GM04503 (cell line): ENCODE data around the gene CCDC187.
"Not testable (repeated sequence)": the region's sequence is repeated elsewhere in the genome, so short reads cannot be mapped to it uniquely, and the experiment has no call there.

ENCODE experiments used
- DNase-seq: peaks from one replicate; pipeline ENCODE4 v3.0.0-alpha.2; 2012; ENCODE audit warnings: low read depth

Gene CCDC187

DNA sequence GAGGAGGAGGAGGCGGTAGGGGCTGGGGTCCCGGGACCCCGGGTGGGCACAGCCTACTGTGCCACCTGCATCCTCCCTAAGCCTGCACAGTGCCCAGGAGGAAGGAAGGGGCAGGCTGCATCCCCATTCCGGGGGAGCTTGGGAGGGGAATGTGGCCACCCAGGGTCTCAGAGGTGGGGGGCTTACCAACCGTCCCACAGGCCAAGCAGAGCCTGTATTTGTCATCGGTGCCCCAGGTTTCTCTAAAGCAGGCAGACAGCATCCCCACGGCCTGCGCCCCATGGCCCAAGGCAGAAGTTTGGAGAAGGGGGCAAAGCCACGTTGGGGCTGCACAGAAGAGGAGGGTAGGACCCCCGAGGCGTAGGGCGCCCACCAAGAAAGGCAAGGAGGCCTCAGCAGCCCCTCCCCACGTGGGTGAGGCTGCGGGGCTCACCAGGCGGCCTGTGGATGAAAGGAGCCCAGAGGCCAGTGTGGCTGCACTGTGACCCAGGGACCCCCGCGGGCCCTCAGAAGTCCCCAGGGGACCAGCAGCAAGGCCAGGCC lies 22.9 kb upstream of the CCDC187 start:
- DNase-seq: no peak

DNA sequence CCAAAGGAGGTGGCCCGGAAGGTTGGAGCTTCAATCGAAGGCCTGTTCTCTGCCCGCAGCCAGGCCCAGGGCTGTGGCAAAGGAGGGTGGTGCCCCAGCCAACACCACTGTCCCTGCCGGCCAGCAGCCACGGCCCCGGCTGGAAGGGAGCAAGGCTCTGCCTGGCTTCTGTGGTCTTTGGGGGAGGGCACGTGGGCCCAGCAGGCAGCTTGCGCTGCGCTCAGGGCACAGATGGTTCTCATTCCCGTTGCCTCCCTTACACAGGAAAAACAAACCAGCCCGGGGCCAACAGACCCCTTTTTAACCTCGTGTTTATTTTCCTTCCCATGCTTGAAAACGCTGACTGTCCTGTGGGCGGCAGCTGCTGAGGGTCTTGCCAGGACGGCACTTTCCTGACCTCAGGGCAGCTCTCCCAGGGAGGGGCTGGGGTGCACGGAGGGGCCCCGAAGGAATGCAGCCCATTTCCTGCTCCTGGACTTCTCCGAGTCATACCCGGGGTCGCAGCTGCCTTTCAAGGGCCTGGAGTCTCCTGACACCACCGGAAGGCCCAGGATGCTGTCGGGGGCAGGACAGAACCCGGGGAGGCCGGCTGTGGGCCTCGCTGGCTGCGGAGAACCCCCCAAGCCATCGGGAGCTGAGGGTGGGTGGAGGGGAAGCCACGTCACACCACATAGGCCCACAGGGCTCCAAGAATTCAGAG lies 22.3 kb upstream of the CCDC187 start:
- DNase-seq: peak; percentile 64

DNA sequence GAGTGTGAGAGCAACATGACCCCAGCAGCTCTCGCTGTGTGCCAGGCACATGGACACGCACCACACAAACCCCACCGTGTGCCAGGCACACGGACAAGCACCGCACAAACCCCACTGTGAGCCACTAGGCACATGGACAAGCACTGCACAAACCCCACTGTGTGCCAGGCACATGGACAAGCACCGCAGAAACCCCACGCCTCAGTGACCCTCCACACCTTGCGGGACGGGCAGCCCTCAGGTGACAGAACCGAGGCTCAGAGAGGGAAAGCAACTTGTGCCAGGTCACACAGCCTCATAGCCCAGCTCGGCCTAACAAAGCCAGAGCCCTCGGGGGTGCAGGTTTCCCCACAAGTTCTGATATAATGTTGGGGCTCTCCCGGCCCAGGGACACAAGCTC lies 21.5 kb upstream of the CCDC187 start:
- DNase-seq: no peak

DNA sequence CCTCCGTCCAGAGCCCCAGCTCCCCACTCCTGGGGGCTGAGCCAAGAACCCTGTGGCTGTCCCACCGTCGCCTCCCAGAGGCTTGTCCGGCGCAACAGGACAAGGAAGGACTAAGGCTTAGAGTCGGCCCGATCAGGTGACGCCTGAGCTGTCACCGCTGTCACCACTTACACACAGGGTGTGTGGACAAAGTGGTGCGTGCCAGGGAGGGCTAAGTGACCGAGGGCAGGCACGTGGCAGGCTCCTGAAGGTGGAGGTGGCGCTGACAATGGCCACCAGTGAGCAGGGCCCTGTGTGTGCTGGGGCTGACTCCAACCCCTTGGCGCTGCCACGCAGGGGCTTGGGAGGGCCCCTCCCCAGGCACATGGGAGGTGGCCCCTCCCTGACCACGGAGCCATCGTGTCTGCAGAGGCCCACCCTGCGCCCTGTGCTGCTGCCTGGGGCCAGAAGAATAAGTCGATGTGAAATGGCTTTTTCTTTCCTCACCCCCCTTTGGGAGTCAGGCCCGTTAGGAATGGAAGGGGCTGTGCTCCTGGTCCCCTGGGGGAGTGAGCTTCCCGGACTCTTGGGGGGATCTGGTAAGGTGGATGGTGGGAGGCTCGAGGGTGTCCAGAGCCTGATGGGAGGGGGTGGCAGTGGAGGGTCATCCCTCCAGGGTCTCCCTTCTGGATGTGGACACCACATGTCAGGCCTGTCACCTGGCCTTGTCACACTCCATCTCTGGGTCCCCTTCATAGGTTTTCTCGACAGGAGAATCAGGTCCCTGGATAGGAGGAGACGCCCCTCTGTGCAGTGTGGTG lies 20.8 kb upstream of the CCDC187 start:
- DNase-seq: no peak

DNA sequence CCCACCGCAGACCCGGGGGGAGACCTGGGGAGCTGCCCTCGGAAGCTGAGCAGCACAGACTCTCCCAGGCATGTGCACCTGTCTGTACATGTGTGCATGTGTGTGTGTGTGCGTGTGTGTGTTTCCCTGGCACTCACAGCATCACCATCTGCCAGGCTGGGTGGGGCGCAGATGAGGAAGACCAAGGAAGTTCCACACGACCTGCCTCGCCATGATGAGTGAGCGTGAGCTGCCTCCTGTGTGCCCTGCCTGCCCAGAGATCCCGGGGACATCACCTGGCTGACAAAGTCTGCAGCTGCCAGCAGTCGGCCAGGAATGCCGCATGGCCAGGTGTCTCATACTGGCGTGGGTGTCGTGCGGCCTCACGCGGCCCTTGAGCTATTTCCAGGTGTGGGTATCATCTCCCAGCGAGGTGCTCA lies 19.5 kb upstream of the CCDC187 start:
- DNase-seq: no peak

DNA sequence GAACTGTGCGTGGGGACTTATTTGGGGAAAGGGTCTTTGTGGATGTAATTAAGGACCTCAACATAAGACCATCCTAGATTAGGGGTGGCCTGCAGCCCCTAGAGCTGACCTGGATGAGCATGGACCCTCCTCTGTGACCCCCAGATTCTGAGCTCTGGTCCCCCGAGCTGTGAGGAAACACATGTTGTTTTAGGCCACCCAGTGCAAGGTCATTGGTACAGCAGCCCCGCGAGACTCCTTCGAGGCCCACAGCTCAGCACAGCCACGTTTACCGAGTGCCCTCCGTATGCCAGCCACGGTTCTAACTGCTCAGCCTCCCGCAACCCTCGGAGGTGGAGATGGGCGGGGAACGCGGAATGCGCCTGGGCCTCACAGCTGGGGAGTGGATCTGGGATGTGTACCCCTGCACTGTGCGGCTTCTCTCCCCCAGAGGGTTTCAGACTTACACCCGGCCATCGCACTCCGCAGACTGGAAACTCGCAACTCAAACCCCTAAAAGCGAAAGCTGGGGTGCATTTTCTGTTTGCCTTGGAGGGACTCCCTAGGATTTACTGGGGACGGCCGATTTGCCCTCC lies 18.9 kb upstream of the CCDC187 start:
- DNase-seq: no peak

DNA sequence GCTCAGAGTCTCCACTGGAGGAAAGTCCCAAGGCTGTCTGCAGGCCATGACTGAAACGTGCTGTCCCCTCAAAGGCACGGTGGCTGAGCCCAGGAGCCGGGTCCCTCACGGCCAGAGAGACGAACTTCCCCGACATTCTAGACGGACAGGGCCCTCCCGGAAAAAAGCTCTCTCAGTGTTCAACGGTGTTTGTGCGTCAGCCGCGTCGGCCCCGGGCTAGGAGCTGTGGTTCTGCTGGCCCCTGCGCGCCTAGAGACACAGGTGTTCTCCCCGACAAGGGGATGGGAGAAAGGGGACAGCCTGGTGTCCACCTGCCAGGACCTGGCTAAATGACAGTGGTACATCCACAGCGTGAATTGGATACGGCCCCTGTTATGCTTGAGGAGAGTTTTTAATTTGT lies 17.7 kb upstream of the CCDC187 start:
- no peak for DNase-seq

DNA sequence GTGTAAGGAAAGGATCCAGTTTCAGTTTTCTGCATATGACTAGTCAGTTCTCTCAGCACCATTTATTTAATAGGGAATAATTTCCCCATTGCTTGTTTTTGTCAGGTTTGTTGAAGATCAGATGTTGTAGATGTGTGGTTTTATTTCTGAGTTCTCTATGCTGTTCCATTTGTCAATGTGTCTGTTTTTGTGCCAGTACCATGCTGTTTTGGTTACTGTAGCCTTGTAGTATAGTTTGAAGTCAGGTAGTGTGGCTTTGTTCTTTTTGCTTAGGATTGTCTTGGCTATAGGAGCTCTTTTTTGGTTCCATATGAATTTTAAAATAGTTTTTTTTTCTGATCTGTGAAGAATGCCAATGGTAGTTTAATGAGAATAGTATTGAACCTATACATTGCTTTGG lies 17.1 kb upstream of the CCDC187 start:
- DNase-seq: not testable (repeated sequence)

DNA sequence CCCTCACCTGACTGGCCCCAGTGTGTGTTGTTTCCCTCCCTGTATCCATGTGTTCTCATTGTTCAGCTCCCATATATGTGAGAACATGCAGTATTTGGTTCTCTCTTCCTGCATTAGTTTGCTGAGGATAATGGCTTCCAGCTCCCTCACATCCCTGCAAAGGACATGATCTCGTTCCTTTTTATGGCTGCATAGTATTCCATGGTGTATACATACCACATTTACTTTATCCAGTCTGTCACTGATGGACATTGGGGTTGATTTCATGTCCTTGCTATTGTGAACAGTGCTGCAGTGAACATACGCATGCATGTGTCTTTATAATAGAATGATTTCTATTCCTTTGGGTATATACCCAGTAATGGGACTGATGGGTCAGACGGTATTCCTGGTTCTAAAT lies 16.1 kb upstream of the CCDC187 start:
- not testable (repeated sequence) for DNase-seq

DNA sequence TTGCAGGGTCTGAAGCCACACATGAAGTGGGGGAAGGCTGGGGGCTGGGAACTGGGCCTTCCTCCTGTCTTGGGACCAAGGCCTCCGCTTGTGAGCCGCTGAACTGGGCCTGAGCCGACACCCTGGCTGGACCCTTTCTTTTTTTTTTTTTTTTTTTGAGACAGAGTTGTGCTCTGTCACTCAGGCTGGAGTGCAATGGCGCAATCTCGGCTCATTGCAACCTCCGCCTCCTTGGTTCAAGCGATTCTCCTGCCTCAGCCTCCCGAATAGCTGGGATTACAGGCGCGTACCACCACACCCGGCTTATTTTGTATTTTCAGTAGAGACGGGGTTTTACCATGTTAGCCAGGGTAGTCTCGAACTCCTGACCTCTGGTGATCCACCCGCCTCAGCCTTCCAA lies 15.3 kb upstream of the CCDC187 start:
- DNase-seq: not testable (repeated sequence)

DNA sequence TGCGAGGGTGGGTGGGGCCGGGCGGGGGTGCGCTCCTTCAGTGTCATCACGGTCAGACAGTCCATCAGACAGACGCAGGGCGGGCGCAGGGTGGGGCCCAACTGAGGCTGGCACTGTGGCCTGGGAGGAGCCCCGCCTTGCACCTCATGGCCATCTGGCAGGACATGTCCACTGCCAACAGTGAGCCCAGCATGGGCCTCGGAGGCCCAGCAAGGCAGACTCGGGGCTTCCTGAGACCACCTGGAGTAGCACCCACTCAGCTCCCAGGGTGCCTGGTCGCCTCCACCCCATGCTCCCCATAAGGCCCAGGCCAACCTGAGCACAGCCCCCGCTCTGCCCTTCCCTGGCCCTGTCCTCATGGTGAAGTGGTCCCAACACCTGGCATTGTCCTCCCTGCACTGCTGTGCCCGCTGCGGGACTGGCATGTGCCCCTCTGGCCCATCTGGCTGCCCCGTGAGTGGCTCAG lies 14.9 kb upstream of the CCDC187 start:
- DNase-seq: no peak

DNA sequence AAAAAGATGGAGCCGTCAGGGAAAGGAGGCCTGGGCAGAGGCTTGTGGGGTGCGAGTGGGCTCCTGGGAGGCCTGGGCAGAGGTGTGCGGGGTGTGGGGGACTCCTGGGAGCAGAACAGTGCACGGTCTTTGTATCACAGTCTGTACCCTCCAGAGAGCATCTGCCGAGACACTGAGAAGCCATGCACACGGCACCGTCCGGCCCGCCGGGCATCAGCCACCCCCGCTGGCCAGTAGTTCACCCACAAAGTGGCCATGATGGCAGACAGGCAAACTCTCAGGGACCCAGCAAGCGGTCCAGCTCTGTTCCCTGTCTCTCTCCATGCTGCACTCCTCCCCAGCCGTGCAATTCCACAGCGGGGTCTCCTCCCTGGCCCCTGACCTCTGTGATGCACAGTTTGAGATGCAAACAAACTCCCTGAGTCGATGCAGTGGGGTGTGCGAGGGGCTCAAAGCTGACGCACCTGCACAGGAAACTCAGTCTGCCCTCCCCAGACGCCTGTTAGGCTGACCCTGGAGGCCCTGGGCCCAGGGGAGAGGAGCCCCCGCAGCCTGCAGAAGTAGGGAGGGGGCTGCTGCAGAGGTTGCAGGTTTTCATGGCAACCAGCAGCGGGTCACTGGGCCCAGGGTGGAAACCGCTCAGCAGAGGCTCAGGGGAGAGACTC lies 14.3 kb upstream of the CCDC187 start:
- no peak for DNase-seq

DNA sequence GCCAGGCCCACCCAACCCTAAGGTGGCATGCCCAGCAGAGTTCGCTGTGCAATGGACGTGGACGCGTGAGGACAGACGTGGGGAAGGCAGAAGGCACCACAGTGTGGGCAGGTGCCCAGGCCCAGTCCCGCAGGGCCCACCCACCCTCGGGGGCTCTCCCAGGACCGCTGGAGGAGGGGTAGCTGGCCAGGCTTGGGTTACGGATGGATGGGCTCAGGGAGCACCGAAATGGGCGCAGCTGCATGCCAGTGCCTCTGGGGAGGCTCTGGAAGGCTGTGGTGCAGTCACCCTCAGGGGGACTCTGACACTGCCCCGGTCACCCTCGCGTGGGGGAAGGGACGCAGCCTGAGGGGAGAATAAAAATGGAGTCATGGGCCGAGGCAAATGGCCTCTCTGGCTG lies 13.8 kb upstream of the CCDC187 start:
- no peak for DNase-seq

DNA sequence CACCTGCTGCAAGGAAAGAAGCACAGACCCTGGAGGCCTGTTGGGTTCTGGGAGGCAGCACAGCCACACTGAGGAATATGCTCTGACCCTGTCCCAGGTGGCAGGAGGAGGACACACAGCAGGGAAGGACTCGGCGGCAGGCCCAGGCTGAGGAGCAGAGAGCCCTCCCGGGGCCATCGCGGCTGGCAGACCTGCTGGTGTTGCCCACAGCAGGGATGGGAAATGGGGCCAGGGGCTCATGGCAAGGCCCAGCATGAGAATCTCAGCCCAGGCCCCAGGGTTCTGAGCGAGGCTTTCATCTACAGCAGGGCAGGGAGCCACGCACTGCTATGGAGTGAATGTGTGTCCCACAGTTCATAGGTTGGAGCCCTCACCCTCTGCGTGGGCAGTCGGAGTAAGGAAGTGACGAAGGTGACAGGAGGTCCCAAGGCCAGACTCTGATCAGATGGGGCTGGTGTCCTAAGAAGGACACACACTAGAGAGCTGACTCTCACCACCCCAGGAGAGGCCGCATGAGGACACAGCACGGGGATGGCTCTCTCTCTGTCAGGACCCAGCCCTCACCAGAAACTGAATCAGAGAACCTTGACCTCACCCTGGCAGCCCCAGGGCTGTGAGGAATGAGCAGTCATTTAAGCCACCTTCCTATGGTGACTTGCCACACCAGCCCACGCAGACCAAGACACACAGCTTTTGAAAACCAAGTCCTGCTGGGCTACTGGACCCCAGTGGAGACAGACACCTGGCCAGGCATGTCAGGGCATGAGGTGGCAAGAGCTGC lies 13.2 kb upstream of the CCDC187 start:
- no peak for DNase-seq

DNA sequence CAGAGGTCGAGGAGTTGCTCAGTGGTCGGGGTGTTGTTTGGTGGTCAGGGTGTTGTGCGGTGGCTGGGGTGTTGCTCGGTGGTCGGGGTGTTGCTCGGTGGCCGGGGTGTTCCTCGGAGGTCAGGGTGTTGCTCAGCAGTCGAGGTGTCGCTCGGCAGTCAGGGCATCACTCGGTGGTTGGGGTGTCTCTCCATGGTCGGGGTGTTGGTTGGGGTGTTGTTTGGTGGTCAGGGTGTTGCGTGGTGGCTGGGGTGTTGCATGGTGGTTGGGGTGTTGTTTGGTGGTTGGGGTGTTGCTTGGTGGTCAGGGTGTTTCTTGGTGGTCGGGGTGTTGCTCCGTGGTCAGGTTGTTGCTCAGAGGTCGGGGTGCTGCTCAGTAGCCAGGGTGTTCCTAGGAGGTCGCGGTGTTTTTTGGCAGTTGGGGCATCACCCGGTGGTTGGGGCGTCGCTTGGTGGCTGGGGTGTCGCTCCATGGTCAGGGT lies 12.4 kb upstream of the CCDC187 start:
- DNase-seq: no peak

DNA sequence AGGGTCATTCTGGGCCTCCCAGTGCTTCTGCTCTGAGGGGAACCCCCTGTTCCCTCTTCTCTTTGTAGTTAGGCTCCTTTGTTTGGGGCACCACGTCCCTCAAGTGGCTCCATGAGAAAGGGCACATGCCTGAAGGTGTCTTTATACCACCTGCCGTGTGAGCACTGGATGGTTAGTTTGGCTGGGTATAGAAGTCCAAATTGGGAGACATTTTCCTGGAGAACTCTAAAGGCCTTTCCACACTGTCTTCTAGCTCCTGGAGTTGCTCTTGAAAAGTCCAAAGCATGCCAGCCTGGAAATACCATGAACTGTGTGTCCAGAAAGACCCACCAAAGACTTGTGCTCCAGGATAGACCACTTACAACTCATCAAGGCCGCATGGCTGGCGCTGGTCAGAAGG lies 11.1 kb upstream of the CCDC187 start:
- DNase-seq: no peak

DNA sequence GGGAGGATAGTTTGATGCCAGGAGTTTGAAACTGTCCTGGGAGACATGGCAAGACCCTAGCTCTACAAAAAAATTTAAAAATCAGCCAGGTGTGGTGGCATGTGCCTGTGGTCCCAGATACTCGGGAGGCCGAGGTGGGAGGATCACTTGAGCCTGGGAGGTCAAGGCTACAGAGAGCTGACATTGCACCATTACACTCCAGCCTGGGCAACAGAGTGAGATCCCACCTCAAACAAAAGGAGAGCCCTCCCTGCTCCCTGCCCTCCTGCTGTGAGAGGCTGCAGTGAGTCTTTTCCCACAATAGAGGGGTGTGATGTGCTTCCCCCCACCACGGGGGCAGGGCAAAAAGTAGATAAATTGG lies 10.1 kb upstream of the CCDC187 start:
- no peak for DNase-seq

DNA sequence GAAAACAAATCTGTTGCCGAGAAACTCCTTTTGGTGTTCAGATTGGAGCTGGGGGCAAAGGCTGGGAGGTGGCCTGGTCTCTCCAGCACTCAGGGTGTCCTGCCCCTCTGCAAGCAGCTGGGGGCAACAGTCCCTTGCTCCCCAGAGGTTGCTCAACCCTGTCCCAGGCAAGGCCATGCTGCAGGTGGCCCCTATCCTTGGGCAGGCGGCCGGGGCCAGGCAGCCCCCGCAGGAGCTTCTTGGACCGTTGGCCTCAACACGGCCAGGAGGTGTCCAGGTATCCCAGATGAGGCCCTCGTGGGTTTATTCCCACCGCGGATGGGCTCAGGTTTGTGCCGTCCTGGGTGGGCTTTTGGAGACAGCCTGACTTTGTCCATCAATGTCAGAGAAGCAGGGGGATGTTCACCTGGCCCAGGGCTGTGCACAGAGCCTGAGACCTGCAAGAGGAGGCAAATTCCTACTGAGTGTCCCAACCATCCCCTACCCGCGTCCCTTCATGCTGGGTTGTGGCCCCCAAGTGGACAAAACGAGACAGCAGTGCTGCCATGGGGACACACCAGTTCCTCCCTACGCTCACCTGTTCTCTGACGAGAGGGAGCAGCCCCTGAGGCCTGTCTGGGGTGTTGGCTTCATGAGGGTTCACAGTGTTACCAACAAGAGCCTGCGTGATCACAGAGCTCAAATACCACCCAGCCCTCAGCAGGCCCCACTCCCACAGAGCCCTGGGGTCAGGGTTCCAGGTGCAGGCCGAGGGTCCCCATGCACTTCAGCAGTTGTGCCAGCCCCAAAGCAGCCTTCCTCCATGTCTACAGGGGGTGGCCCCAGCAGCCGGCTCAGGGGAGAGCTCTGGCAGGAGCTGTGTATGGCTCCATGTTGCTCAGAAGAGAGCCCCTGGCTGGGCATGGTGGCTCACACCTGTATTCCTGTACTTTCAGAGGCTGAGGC lies 9.5 kb upstream of the CCDC187 start:
- DNase-seq: no peak

DNA sequence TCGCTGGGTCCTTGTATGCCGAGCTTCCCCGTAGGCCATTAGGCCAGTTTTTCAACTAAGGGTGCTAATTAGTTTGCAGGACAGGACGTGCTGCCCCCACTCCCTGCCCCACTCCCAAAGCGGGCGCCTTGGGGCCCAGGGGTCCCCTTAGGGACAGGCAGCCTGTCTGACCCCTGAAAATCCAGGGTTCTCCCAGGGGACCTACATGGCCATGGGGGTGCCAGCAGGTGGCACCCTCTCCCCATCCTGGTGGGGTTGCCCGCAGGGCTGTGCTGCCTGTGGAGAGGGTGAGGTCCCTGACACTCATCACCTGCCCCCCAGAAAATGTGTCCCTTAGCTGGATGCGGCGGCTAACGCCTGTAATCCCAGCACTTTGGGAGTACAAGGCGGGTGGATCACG lies 8.5 kb upstream of the CCDC187 start:
- DNase-seq: no peak

DNA sequence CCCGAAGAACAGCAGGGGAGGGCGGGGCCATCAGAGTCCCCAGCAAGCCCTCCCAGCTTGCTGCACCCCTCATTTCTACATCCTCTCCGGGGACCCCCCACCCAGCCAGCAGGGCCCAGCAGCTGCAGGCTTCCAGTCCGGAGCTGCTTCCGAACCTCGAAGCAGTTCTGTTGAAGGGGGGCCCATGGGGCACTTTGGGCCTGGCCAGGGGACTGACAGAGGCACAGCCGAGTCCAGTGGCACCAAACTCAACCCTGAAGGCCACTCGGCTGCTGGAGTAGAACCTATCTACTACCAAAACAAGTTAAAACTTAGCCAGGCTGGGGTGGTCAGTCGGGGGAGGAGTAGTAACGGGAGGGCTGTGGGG lies 8.1 kb upstream of the CCDC187 start:
- DNase-seq: no peak
